Measurements from ENCODE around the gene FOXL1. TPM values are rescaled to one million over a fixed set of nuclear protein-coding genes. Genes with fewer than 3 reads are reported as not detected.

Gene FOXL1
- total RNA-seq, 6 experiments from 2014 or later: 0.15 to 0.74 (median 0.46) TPM; not detected in 2

DNA sequence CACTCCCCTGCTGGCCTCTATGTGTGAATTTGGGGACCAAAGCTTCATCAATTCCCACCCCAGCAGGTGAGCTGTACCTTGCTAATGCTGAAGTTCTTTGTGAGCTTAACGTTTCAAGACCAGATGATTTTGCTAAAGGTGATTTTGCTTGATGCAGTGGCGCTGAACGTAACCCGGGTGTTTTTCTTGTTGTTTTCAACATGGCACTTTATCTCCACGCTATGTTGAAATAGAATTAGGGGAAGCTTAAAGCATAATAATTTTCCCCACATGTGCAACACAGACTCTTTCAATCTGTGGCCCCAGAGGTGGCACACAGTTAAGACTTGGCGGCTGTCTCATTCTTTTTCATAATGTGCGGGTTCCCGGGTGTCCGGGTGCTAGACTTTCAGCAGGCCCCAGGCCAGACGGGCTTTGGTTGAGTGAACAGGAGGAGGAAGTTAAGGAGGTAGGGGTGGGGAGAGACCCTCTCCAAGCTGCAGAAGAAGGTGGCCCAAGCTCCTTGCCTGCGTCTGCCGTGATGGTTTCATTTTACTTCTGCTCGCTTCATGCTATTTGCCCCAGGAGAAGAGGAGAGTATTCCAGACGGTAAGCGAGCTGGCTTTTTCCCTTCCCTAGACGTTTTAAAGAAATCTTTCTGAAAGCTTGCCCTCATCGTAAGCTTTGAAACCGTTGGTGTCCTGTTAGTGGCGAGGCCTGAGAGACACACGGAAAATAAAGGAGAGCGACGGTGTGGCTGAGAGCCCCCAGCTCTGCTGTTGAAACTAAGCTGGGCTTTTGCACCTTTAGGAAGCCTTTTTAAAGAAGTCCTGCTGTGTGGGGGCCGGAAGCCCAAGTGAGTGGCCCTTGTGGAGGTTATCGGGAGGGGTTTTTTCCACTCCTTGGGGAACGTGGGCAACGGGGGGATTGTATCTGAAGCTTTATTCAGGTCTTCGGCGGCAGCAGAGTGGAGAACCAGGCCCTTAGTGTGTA, 7.5 kb upstream of the FOXL1 start:
- peaks cover 0 to 24% of the 10 kb centered on the region in 2 donors for H3K27me3 ChIP-seq
- peaks cover 0 to 6% (median 0%) of the 10 kb centered on the region in 4 donors for H3K4me1 ChIP-seq
- H3K4me3 ChIP-seq: no peak overlapping the region
- H3K9me3 ChIP-seq: no peaks in the 10 kb centered on the region
- no peak for DNase-seq
- TF ChIP-seq, protein P1, sequence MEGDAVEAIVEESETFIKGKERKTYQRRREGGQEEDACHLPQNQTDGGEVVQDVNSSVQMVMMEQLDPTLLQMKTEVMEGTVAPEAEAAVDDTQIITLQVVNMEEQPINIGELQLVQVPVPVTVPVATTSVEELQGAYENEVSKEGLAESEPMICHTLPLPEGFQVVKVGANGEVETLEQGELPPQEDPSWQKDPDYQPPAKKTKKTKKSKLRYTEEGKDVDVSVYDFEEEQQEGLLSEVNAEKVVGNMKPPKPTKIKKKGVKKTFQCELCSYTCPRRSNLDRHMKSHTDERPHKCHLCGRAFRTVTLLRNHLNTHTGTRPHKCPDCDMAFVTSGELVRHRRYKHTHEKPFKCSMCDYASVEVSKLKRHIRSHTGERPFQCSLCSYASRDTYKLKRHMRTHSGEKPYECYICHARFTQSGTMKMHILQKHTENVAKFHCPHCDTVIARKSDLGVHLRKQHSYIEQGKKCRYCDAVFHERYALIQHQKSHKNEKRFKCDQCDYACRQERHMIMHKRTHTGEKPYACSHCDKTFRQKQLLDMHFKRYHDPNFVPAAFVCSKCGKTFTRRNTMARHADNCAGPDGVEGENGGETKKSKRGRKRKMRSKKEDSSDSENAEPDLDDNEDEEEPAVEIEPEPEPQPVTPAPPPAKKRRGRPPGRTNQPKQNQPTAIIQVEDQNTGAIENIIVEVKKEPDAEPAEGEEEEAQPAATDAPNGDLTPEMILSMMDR (IDR thresholded peaks at IDR 0.05): no peak
- no peak for TF ChIP-seq POLR2A (IDR thresholded peaks at IDR 0.05)
- 27% methylated on average over 26 of the region's 28 CpGs for WGBS (ENCODE audit: insufficient coverage, low coverage, low lambda C conversion rate, missing lambda C conversion rate)
- no peak for ATAC-seq
- no peak overlapping the region for H3K27ac ChIP-seq
- H3K36me3 ChIP-seq: no peaks in the 10 kb centered on the region
- intact Hi-C loops (cut with DNase I): loop anchor here in 1 of 2 donors (10.0 kb wide), 1 partner anchor 494 kb away; no protein-coding TSS in a partner anchor

DNA sequence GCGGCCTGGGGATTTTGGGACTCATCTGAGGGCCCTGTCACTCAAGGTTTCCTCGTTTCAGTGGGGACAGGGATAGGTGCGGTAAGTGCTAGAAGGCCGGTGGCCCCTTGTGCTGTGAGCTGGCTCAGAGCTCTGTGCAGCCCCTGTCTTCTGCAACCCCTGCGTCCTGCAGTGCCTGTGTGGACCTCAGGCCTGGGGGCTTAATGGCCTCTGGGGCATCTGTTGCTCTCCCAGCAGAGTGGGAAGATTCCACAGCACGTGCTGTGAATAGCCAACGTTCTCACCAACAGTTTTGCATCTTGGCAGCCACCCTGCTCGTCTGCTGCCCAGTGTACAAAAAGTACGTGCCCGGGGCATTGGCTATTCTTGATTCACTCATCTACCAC, 6.8 kb upstream of the FOXL1 start:
- no peak for DNase-seq
- peaks cover 0 to 3% (median 0%) of the 10 kb centered on the region in 4 donors for H3K4me1 ChIP-seq
- H3K4me3 ChIP-seq: no peak overlapping the region
- no peak for ATAC-seq
- H3K27ac ChIP-seq: no peak overlapping the region
- 39% methylated on average over 2 of the region's 10 CpGs for WGBS (ENCODE audit: insufficient coverage, low coverage, low lambda C conversion rate, missing lambda C conversion rate)
- H3K36me3 ChIP-seq: no peaks in the 10 kb centered on the region
- TF ChIP-seq POLR2A (IDR thresholded peaks at IDR 0.05): no peak
- TF ChIP-seq, protein P1 (IDR thresholded peaks at IDR 0.05): no peak
- no peaks in the 10 kb centered on the region for H3K9me3 ChIP-seq
- intact Hi-C loops (cut with DNase I): loop anchor here in 1 of 2 donors (10.0 kb wide), 1 partner anchor 493 kb away; no protein-coding TSS in a partner anchor
- peaks cover 0 to 28% of the 10 kb centered on the region in 2 donors for H3K27me3 ChIP-seq

DNA sequence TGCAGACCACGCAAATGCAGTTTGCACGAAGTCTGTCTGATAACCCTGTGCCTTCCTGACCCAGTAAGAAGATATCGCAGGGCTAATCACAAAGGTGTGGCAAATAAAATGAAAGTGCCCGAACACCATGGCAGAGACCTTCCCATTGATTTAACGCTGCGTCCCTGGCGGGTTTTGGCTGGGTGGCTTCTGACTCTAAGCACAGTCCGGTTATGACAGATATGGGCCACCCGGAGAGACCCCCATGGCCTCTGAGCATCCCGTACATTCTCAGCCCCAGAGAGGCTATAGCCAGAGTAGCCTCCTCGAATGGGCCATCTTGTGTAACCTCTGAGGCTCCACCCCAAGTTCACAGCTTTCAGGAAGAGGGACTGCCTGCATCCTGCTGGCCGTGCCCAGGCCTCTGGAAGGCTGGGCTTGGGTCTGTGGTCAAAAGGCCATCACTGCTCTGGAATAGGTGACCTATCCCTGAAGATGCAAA, 6.3 kb upstream of the FOXL1 start:
- no peak overlapping the region for H3K4me3 ChIP-seq
- intact Hi-C loops (cut with DNase I): loop anchor here in 1 of 2 donors (10.0 kb wide), 1 partner anchor 493 kb away; no protein-coding TSS in a partner anchor
- ATAC-seq (no peak), DNase-seq (no peak)
- WGBS (ENCODE audit: insufficient coverage, low coverage, low lambda C conversion rate, missing lambda C conversion rate): 34% methylated on average over 9 of the region's 12 CpGs
- H3K27ac ChIP-seq: no peak overlapping the region
- no peaks in the 10 kb centered on the region for H3K9me3 ChIP-seq
- peaks cover 0 to 32% of the 10 kb centered on the region in 2 donors for H3K27me3 ChIP-seq
- TF ChIP-seq, protein P1 (IDR thresholded peaks at IDR 0.05): no peak
- no peak for TF ChIP-seq POLR2A (IDR thresholded peaks at IDR 0.05)
- no peaks in the 10 kb centered on the region for H3K36me3 ChIP-seq
- no peaks in the 10 kb centered on the region for H3K4me1 ChIP-seq

DNA sequence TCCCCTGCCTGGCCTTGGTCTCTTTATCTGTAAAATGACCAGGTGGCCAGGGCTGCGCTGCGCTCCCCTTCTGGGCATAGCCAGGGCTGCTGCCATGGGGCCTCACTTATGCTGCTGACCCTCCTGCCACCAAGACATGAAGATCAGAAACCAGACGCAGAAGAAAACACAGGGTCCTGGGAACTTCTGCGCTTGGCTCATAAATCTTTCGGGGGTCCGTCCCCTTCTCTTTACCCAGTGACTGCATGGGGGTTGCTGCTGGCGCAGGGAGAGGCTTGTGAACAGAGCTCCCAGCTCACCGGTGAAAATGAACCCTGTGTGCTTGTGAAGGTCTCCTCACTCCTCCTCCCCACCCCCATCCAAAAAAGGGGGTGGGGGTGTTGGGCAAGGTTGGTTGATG, 5.7 kb upstream of the FOXL1 start:
- Histone ChIP-seq H3K36me3 (no peaks in the 10 kb centered on the region), H3K9me3 (no peaks in the 10 kb centered on the region), H3K4me3 (no peak overlapping the region), H3K27ac (no peak overlapping the region), H3K27me3 (peaks cover 0 to 32% of the 10 kb centered on the region in 2 donors), H3K4me1 (no peaks in the 10 kb centered on the region)
- no peak for TF ChIP-seq POLR2A (IDR thresholded peaks at IDR 0.05)
- TF ChIP-seq, protein P1 (IDR thresholded peaks at IDR 0.05): no peak
- ATAC-seq (no peak), DNase-seq (no peak)
- 10% methylated on average over 5 of the region's 8 CpGs for WGBS (ENCODE audit: insufficient coverage, low coverage, low lambda C conversion rate, missing lambda C conversion rate)
- intact Hi-C loops (cut with DNase I): loop anchor here in 1 of 2 donors (10.0 kb wide), 1 partner anchor 492 kb away; no protein-coding TSS in a partner anchor
